HG03060 (cell line): Measurements from ENCODE around the gene DLG2.

Experiments
- ATAC-seq: cut with Tn5 transposase; IDR thresholded peaks from one replicate; pipeline ENCODE4 v1.9.1; 2021; ENCODE audit warnings: low read depth, moderate number of reproducible peaks; ENCODE audit not compliant: unreplicated experiment

DLG2 gene

DNA sequence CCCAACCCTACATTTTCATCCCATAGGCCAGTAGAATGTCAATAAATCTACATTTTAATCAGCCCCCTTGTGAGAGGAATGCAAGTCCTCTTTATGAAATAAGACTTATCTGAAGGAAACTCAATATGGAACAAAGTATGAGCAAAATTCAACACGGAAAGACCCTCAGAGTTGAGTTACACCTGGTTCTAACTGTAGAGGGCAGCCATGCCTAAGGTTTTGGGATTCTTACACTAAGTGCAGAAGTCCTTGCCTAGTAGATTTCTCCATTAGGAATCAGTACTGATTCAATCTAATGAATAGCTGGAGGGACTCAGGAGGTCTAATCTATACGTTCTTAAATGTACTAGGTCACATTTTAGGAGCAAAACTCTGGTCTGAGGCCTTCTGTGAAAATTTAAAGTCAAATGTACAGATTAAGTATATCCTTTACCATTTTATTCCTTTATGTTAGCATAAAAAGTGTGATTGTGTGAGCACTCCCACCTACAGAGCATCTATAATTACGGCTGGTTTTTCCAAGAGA, 904.5 kb downstream of the DLG2 start:
- no peak for ATAC-seq

DNA sequence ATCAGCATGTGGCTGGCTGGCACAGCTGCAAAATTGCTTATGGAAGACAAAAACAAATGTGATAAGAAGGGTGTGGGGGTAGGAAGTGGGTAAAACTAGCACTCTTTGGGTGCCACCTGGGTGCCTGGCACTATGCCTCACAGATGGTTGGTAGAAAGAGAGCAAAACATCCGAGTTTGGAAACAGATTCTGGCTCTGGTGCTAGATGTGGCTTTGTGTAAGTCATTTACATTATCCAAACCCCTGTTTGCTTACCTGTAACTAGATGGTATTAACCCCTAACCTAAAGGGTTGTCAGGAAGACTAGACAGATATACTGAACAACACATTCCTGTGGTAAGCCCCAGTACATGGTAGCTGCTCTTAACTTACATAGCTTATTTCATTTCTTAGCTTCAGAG, 905.6 kb downstream of the DLG2 start:
- ATAC-seq, result no peak

DNA sequence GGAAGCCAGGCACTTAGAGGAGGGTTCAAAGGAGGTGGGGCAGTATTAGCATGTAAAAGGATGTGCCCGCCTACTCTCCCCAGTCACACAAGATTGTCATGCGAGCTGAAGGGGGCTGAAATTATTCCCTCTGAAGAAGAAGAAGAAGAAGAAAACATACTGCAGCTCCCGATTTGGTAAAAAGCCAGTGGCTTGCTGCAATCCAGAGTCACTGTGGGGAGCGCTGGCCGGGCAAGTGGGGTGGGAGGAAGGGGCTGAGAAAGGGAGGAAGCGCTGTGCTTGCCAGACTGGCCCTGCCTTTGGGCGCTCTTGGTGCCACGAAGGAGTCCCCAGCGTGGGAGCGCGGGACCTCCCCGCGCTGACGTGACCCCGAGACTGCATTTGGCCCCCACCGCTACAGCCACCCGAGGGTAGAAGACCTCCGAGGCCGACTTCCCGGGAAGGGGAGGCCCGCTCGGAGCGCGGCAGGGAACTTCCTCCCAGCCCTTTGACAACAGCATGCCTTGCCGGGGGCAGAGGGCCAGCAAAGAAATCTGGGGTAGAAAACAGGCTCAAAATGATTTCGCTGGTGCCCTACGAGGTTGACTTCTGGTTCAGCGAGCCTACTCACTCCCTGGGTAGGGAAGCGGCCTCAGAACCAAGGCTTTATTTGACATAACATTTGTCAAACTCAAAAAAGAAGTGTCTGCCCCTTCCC, 906.3 kb downstream of the DLG2 start:
- ATAC-seq, result no peak

DNA sequence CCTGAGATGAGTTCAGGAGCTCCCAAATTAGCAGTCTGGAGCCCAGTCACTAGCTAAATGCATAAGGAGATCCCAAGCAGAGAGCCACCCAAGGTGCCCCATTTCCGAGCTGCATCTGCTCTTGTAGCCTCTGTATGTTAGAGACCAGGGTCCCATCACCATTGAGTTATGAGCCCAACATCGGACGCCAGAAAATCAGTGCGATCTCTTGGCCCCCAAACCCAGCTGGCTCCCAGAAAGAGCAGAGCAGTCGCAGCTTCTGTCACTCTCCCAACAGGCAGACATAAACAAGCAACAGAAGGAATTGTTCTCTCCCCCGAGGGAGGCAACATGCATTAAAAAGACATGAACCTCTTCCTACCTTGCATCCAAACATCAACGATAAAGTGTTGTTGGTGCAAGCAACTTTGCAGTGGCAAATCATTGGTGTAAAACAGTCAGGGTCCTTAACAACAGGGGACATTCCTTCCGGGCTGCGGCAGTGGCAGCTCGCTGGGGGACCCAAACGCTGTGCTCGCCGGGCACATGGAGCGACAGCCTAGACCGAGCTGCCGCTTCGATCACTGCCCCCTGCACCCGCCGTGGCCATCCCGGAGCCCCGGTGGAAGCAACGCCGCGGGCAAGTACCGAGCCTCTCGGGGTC, 907.1 kb downstream of the DLG2 start:
- no peak for ATAC-seq

DNA sequence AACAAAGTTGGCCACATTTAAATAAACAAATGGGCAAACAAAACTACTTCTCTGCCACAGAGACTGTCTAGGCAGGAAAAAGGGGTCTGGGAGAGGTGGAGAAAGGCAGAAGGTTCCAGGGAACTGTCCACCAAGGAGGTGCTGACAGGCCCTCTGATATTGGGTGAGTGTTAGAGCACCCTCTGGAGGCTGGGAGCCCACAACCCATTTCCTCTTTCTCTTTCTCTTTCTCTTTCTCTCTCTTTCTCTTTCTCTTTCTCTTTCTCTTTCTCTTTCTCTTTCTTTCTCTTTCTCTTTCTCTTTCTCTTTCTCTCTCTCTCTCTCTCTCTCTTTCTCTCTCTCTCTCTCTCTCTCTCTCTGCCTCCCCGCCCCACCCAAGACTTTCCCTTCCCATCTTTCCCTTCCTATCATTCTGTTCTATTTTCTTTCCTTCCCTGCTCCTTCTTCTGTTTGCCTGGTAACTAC, 912.8 kb downstream of the DLG2 start:
- peak; percentile 91 for ATAC-seq

DNA sequence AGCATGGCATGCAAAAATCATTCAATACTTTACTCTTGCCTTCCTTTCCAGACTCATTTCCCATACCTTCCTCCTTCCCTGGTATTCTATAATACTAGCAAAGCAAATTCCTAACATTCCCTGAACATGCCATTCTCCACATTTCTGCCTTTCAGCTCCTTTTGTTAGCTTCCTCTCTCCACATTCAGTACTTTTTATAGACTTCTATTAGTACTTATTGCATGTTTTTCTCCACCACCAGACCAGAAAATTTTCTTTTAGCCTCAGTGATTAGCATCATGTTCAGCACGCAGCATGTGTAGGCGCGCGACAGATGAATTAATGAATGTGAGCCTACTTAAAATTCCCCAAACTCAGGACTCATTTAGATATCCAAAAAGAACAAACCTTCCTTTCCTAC, 935.3 kb downstream of the DLG2 start:
- ATAC-seq, result no peak

DNA sequence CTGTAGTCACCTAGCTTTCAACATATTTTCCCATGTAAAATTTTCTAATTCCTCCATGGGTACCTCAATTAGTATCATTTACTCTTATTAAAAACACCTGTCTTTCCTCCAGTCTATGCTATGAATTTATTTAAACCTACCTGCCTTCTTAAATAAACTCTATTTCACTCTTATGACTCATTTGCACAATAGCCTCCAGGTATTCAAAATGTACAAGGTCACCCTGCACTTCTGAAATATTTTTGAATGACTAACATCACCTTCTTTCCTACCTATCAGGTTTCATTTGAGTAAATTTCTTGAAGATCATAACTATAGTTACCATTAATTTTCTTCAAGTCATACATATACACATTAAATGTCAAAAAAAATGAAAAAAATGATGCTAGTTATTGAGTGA, 939.7 kb downstream of the DLG2 start:
- ATAC-seq, result no peak

DNA sequence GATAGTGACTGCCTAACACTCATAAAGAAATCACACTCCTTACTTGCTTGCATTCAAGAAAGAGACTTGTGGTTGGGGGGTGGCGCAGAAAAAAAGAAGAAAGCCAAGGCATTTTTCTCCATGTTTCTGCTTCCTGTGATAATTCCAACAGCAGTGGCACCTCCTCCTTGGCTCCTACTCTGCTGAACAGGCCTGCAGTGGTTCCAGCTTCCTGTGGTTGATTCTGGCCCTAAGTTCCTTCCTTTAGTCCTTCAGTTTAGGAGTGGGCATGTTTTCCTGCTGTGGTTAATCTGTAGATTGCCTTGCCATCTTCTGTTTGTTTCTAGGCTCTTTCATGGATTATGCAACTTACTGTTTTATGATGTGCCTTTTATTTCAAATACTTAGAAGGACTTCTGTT, 940.4 kb downstream of the DLG2 start:
- ATAC-seq, result no peak

DNA sequence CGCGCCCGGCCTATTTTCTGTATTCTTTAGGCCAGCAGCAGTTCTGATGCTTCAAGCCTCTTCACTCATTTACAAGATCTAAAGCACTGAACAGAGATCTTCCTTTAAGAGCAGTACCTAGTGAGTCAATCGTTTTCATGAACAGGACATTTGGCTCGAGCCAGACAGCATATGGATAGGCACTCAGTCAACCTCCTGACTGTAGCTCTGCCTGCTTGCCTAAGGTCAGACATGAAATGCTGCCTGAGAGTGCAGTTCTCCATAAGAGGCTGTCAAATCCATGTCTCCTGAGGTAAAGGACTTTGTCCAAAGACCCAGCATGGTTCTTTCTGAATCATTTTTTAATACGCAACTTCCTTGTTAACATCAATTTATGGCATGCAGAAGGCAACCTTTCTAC, 941.2 kb downstream of the DLG2 start:
- ATAC-seq, result no peak

DNA sequence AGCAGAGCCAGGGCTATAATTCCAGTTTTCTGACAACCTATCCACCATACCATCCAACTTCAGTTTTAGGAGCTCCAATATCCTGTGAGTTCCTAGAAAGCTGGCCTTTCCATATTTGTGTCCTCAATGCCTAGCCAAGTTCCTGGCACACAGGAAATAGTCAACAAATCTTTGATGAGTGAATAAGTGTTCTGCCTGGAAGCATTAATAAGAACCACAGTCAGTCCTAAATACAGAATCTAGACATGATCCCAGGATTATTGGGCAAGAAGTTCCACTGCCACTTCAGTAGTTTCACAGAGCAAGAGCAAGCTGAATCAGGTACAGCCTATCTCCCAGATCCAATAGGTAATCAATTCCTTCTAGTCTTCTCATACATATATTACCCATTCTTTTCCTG, 942.0 kb downstream of the DLG2 start:
- ATAC-seq, result no peak

DNA sequence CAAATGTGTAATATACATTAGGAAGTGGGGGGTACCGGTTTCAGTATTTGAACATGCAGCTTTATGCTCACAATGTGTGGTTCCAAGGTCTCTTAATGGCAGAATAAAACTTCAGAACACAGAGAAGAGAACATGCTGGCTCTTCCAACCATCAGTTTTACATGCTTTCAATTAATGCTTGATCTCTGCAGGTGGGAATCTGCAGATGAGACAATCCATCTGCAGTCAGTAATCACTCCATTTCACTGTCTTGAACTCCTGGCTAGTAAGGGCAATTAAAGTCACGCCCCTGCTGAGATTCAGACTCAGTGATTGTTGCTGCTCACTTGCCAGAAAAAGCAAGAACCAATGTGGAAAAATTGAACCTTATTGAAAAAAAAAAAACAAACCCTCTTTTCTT, 945.7 kb downstream of the DLG2 start:
- ATAC-seq, result no peak

DNA sequence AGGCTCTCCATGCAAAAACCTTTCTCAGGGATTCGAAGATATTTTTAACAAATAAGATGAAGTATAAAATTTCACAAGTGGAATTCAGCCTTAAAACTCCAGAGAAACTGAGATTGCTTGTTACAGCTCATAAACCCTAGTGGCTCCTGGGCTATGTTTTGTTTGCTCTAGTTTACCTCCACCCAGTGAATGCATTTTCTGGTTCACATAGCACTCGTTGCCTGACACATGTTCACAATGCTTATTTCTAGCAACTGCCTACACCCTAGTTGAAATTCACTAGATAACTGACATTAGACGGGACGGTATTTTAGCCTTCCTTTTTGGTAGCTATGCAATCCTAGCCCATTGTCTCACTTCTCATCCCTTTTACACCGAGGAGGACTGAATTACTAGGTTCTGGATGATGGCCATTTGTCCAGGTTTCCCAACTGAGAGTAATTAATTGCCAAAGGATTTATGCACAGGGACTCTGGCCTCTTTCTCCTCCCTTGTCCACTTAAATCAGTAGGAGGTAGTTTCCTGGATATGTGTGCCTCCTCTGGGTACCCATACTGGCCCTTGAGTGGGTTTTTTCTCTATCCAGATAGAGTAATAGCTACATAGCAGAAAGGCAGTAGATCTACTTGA, 951.6 kb downstream of the DLG2 start:
- ATAC-seq, result no peak

DNA sequence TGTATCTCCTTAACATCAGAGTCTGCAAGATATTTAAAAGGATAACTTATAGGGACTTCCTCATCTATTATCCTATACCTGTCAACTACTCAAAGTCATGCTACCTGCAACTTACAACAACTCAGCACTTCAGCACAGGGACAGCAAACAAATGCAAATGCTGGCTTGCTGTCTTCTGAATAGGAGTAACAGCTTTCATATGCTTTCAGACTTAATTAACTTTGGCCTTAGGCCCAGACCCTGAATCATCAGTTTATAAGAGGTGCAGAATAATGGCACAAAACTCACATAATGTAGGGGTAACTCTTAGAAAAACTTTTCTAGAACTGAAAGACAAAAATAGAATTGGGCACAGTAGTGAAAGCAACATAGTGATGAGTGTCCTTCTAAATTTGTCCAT, 953.4 kb downstream of the DLG2 start:
- no peak for ATAC-seq

DNA sequence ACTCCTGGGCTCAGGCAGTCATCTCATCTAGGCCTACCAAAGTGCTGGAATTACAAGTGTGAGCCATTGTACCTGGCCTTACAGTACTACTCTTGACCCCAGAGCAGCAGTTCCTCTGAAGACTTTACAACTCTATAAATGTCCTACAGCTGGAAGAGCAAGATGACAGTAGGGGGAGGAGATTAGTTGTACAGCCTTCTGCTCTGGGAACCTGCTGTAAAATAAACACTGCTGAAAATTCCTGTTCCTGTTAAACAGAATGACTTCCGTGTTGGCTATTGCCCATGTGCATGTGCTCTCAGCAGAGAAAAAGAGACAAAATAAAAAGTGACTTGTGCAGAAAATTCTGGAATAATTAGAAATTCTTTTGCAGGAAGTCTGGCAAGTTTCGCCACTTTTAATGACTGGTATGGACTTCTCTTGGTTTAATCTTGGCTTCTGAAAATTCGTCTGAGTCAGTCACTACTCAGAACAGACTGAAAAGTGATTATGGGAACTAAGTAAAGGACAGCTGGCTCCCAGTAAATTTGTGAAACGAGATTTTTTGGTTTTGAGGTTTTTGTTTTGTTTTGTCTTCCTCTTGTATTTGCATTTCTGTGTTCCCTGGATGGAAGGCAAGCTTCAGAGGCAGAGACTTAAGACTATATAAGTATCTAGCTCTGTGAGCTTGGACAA, 955.7 kb downstream of the DLG2 start:
- no peak for ATAC-seq

DNA sequence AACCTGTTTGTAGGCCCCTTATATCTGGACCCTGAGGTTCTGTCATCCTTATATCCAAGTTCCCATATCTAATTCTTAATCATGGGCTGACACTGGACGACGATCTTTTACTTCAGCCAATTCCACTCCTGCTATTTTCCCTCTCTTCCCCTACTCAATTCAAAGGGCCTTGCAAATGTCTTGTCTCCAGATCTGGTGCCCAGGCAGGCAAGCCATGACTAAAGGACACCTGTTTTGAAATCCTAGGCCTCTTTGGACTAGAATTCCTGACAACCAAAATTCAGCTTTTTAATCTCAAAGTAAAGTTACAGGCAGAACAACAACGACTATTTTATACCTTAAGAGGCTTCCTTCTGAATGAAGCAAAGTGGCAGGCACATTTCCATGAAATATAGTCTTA, 963.4 kb downstream of the DLG2 start:
- ATAC-seq, result no peak

DNA sequence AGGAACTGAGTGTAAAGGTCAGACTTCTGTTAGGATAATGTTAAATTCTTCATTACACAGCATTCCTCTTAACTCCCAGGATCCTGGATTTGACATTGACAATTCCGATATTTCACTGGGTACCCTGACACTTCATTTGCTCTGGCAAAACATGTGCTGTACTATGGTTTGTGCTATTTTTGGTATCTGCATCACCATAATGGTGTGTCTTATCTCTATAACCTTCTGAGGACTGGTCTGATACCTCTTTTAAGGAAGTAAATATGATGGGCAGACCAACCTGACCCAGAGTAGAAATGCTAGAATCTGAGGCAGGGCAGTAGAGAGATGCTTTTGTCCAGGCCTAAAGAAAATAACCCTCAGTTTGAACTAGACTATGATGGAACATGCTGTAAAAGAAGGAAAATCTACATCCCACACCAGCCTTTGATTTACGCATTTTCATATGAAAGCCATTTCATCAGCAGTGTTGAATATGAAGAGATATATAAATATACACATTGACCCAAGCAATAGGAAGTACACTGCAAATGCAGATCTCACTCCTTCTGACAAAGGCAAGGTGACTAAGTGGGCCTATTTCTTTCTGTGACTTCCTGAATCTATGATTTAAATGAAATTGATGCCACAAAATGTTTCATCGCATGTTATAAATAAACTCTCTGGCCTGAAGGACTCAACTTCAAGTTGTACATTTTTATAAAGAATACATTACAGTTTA, 966.7 kb downstream of the DLG2 start:
- ATAC-seq, result no peak

DNA sequence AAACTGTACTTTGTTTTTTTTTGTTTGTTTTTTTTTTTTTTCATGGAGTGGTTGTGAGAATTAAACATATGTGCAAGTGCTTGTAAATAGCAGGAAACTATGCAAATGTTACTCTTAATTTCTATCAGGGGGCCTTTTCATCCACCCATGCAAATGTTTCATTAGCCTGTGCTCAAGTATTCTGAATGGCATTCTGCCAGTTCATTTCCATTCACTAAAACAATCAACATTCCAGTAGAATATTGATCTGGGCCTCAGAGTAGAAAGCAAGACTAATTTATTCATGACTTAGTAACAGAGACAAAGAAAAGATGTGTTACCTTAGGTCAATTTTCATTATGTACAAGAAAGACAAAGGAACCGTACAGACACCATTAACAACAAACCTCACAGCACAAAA, 971.4 kb downstream of the DLG2 start:
- ATAC-seq, result no peak

DNA sequence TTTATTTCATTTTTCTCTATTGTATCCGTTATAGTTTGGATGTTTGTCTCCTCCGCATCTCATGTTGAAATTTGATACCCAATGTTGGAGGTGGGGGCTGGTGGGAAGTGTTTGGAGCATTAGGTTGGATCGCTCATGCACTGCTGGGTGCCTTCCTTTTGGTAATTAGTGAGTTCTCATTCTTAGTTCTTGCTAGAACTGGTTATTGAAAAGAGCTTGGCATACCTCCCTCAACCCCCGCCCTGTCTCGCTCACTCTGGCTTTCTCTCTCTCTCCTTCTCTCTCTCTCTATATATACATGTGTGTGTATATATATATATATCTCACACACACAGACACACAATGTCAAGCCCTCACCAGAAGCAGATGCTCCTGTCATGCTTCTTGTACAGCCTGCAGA, 978.7 kb downstream of the DLG2 start:
- ATAC-seq, result no peak

DNA sequence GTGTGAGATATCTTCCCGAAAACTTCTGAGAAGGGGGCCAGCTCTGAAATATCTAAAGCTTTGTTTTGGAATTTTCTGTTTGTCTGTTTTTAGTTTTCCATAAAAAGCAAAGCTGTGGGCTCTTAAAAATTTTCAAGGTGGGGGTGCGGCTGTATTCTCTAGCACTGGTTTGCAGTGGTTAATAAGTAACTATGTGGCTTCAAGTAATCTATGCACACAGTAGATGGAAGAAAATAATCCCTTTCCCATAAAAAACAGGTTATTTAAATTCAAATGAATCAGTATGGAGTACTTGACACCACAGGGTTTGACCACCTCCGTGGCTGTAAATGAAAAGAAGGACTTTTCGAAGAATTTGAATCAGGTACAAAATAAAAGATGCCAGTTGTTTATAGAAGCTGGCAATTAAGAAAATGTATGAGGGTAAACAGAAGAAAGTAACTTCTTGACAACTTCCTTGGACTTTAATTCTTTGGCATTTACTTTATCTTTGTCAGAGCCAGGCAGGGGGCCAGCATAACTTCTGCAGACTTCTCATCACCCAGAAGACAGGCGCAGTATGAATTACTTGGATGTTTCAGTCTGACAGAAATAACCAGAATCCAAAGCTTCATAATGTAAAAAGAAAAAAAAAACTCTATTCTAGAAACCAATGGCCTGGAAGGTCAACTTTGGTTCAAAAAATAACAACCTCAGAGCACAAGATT, 981.0 kb downstream of the DLG2 start:
- no peak for ATAC-seq

DNA sequence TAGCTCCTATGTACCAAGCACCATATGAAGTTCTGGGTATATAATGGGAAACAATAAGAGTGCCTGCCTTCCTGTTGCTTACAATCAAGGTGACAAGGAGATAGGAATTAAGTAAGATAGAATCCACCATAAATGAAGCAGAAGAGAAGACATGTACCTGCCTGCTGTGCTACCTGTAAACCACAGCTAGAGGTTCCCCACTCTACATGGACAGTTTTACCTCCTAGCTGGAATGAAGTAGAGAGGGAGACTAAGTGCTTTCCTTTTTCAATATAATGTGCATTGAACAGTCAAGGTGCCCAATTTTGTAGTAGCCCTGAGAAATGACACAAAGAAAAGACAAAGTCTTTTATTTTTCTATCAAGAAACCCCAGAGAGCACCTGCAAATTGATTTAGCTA, 984.6 kb downstream of the DLG2 start:
- no peak for ATAC-seq
